Hepatocyte (in vitro differentiated cells): ENCODE measurements around the gene PADI2. TPM values are rescaled to one million over a fixed set of nuclear protein-coding genes. Genes with fewer than 3 reads are reported as not detected.
A peak's percentile ranks its signal among the peaks of the same experiment; 100 is the strongest.

Source experiments
- DNase-seq: peaks from one replicate; pipeline ENCODE4 v3.0.0-alpha.2; 2016; ENCODE audit warnings: low spot score
- H2AFZ ChIP-seq: fragments of 200-600 bp; sonication (generic); 2 replicates; pipeline ENCODE4 v1.6.0; 2016; ENCODE audit warnings: antibody characterized with exemption, mild to moderate bottlenecking
- H3K27ac ChIP-seq: fragments of 200-600 bp; sonication (generic); 2 replicates; pipeline ENCODE4 v1.5.1; 2016; ENCODE audit warnings: mild to moderate bottlenecking
- H3K27me3 ChIP-seq: fragments of 200-600 bp; sonication (generic); 2 replicates; pipeline ENCODE4 v1.6.1; 2016
- H3K36me3 ChIP-seq: fragments of 200-600 bp; sonication (generic); replicated peaks from 2 replicates; pipeline ENCODE4 v1.5.1; 2016; ENCODE audit warnings: low read depth; ENCODE audit not compliant: insufficient read depth
- H3K4me1 ChIP-seq: fragments of 200-600 bp; sonication (generic); 2 replicates; pipeline ENCODE4 v1.5.1; 2016; ENCODE audit warnings: mild to moderate bottlenecking, moderate library complexity; ENCODE audit not compliant: insufficient read depth
- H3K4me2 ChIP-seq: fragments of 200-600 bp; sonication (generic); 2 replicates; pipeline ENCODE4 v1.6.0; 2016
- H3K4me3 ChIP-seq: fragments of 200-600 bp; sonication (generic); 2 replicates; pipeline ENCODE4 v1.5.1; 2016; ENCODE audit warnings: mild to moderate bottlenecking
- H3K79me2 ChIP-seq: fragments of 200-600 bp; sonication (generic); 2 replicates; pipeline ENCODE4 v1.6.0; 2017; ENCODE audit warnings: mild to moderate bottlenecking
- H3K9me2 ChIP-seq: fragments of 200-600 bp; sonication (generic); replicated peaks from 2 replicates; pipeline ENCODE4 v1.6.0; 2017; ENCODE audit warnings: mild to moderate bottlenecking; ENCODE audit not compliant: insufficient read depth
- H3K9me3 ChIP-seq: fragments of 200-600 bp; sonication (generic); 2 replicates; pipeline ENCODE4 v1.5.1; 2016; ENCODE audit warnings: low read depth, mild to moderate bottlenecking
- H4K20me1 ChIP-seq: fragments of 200-600 bp; sonication (generic); 2 replicates; pipeline ENCODE4 v1.6.0; 2016; ENCODE audit warnings: mild to moderate bottlenecking; ENCODE audit not compliant: insufficient read depth, poor library complexity, severe bottlenecking
- CTCF ChIP-seq: fragments of 200-600 bp; sonication (generic); IDR thresholded peaks from 2 replicates; pipeline ENCODE4 v1.5.1; 2016; ENCODE audit warnings: antibody characterized with exemption, mild to moderate bottlenecking; ENCODE audit not compliant: poor library complexity
- EZH2 ChIP-seq: fragments of 200-600 bp; sonication (generic); IDR thresholded peaks from 2 replicates; pipeline ENCODE4 v1.6.1; 2016; ENCODE audit warnings: antibody characterized with exemption, mild to moderate bottlenecking, borderline replicate concordance
- EZH2phosphoT487 ChIP-seq: fragments of 200-600 bp; sonication (generic); IDR thresholded peaks from one replicate; pipeline ENCODE4 v1.6.1; 2018; ENCODE audit warnings: antibody characterized with exemption, mild to moderate bottlenecking, low read depth, moderate library complexity; ENCODE audit not compliant: unreplicated experiment, severe bottlenecking
- WGBS: methylation state at CpG from one replicate; pipeline ENCODE4 v1.1.6; 2016; ENCODE audit warnings: low lambda C conversion rate; ENCODE audit errors: missing lambda C conversion rate; 5-methylcytosine and 5-hydroxymethylcytosine counted together
- polyA plus RNA-seq: library from polyadenylated mRNA; unstranded; fragments of >200 nt; fragmentation: Nextera tagmentation; extraction: Ambion mirVana; gene quantifications from 2 replicates; pipeline ENCODE4 v1.2.1, GENCODE V29; 2016
- total RNA-seq: library from RNA; depleted of rRNA; stranded (reverse); fragments of >200 nt; gene quantifications from 2 replicates; pipeline ENCODE4 v1.2.3, GENCODE V29; 2014

PADI2 gene
- total and polyA plus RNA-seq, 2 experiments from 2014 or later: 10.6 to 11.3 TPM

- Histone ChIP-seq H3K4me3 (no peak overlapping the region), H4K20me1 (no peaks in the 10 kb centered on the region), H3K79me2 (no peaks in the 10 kb centered on the region), H3K4me2 (no peak overlapping the region), H3K27me3 (no peaks in the 10 kb centered on the region), H3K27ac (no peak overlapping the region), H3K9me2 (no peaks in the 10 kb centered on the region), H3K9me3 (no peaks in the 10 kb centered on the region), H3K4me1 (no peaks in the 10 kb centered on the region), H2AFZ (peak overlapping the region; percentile 63), H3K36me3 (no peaks in the 10 kb centered on the region)
- DNase-seq: peak; percentile 72
- WGBS: 50% methylated on average over 17 of the region's 17 CpGs
- TF ChIP-seq EZH2phosphoT487 (no peak), CTCF (peak; percentile 47)
These were observed 43.6 kb downstream of the PADI2 start for GRCh38 chr1:17075470-17076255.

- no peaks in the 10 kb centered on the region for H3K27me3 ChIP-seq
- H3K4me2 ChIP-seq: no peak overlapping the region
- TF ChIP-seq CTCF: no peak
- TF ChIP-seq EZH2: no peak
- no peak for TF ChIP-seq EZH2phosphoT487
- no peaks in the 10 kb centered on the region for H3K36me3 ChIP-seq
- H3K4me3 ChIP-seq: no peak overlapping the region
- H3K9me2 ChIP-seq: no peaks in the 10 kb centered on the region
- H3K27ac ChIP-seq: no peak overlapping the region
- DNase-seq: no peak
- no peaks in the 10 kb centered on the region for H3K4me1 ChIP-seq
- no peaks in the 10 kb centered on the region for H4K20me1 ChIP-seq
- H3K9me3 ChIP-seq: no peaks in the 10 kb centered on the region
- no peaks in the 10 kb centered on the region for H3K79me2 ChIP-seq
- no peak overlapping the region for H2AFZ ChIP-seq
- 84% methylated on average over 6 of the region's 6 CpGs for WGBS
These were observed 47.5 kb downstream of the PADI2 start for GRCh38 chr1:17071794-17072193.

- Histone ChIP-seq H3K4me2 (no peak overlapping the region), H2AFZ (no peak overlapping the region), H3K9me3 (no peaks in the 10 kb centered on the region), H3K4me1 (no peaks in the 10 kb centered on the region), H3K4me3 (no peak overlapping the region), H3K27me3 (no peaks in the 10 kb centered on the region), H3K36me3 (no peaks in the 10 kb centered on the region), H3K27ac (no peak overlapping the region), H3K79me2 (no peaks in the 10 kb centered on the region), H4K20me1 (no peaks in the 10 kb centered on the region), H3K9me2 (no peaks in the 10 kb centered on the region)
- TF ChIP-seq CTCF (no peak), EZH2 (no peak), EZH2phosphoT487 (no peak)
- no peak for DNase-seq
- WGBS: 89% methylated on average over 10 of the region's 10 CpGs
These were observed 49.1 kb downstream of the PADI2 start for GRCh38 chr1:17070163-17070525.
